HEK293 (cell line): ENCODE results near the gene LEPR.

ENCODE experiments used
- CTCF ChIA-PET: fragments of 350-600 bp; formaldehyde crosslinking; extraction: SDS; loops from one replicate; lab custom pipeline; 2021; ENCODE audit warnings: antibody characterized with exemption; lab: Yijun Ruan, JAX
- POLR2A ChIA-PET: fragments of 300-600 bp; formaldehyde crosslinking; extraction: SDS; loops from one replicate; lab custom pipeline; 2020; ENCODE audit warnings: antibody characterized with exemption, inconsistent platforms; lab: Yijun Ruan, JAX
- H3K27ac ChIP-seq: fragments of 200-500 bp; sonication (Bioruptor generic); 2 replicates; pipeline ENCODE4 v1.5.1; 2014; ENCODE audit warnings: low read depth, low read length, control low read depth, inconsistent platforms; ENCODE audit errors: extremely low read depth
- H3K36me3 ChIP-seq, 2 experiments: fragments of 200-500 bp in 1 of 2; sonication (Bioruptor generic) in 1 of 2; 1 replicate in 1 of 2; 2 replicates in 1 of 2; pipeline ENCODE4 v1.5.1; 2014 to 2017; ENCODE audit warnings: inconsistent platforms in 2 of 2, low read length in 2 of 2; ENCODE audit not compliant: control insufficient read depth in 2 of 2, insufficient read depth in 1 of 2
- H3K4me1 ChIP-seq: fragments of 200-500 bp; sonication (Bioruptor generic); 2 replicates; pipeline ENCODE4 v1.5.1; 2014; ENCODE audit warnings: mild to moderate bottlenecking, low read length, inconsistent platforms; ENCODE audit not compliant: control insufficient read depth, insufficient read depth
- H3K4me3 ChIP-seq: 2 replicates; pipeline ENCODE4 v1.5.1; 2011; ENCODE audit warnings: low read depth, mild to moderate bottlenecking, control low read depth, low read length, moderate library complexity
- H3K9me3 ChIP-seq: fragments of 200-500 bp; sonication (Bioruptor generic); 2 replicates; pipeline ENCODE4 v1.5.1; 2014; ENCODE audit warnings: low read depth, low read length, inconsistent platforms; ENCODE audit not compliant: control insufficient read depth, insufficient read depth
- HOXC10 ChIP-seq: sonication (generic); formaldehyde crosslinking; IDR thresholded peaks from 2 replicates; pipeline ENCODE4 v1.8.1; 2023; ENCODE audit warnings: mild to moderate bottlenecking, missing genetic modification reagents
- PRDM4 ChIP-seq: fragments of 450-650 bp; formaldehyde crosslinking; IDR thresholded peaks from 2 replicates; pipeline ENCODE4 v1.5.1; 2017; ENCODE audit warnings: missing biosample characterization, missing genetic modification characterization
- REPIN1 ChIP-seq: fragments of 450-650 bp; formaldehyde crosslinking; IDR thresholded peaks from 2 replicates; pipeline ENCODE4 v1.5.1; 2017; ENCODE audit warnings: missing biosample characterization, missing genetic modification characterization, low read depth
- ZBTB21 ChIP-seq: fragments of 450-650 bp; formaldehyde crosslinking; IDR thresholded peaks from 2 replicates; pipeline ENCODE4 v1.5.1; 2017; ENCODE audit warnings: missing biosample characterization, missing genetic modification characterization
- ZFHX2 ChIP-seq: fragments of 450-650 bp; formaldehyde crosslinking; conservative IDR thresholded peaks from 2 replicates; pipeline ENCODE4 v1.5.1; 2016; ENCODE audit warnings: missing biosample characterization, missing genetic modification characterization
- ZNF18 ChIP-seq: fragments of 450-650 bp; formaldehyde crosslinking; IDR thresholded peaks from 2 replicates; pipeline ENCODE4 v1.5.1; 2016; ENCODE audit warnings: missing biosample characterization, missing genetic modification characterization
- ZNF280D ChIP-seq: fragments of 450-650 bp; formaldehyde crosslinking; IDR thresholded peaks from 2 replicates; pipeline ENCODE4 v1.5.1; 2016; ENCODE audit warnings: missing biosample characterization, missing genetic modification characterization
- ZNF354C ChIP-seq: fragments of 450-650 bp; formaldehyde crosslinking; IDR thresholded peaks from 2 replicates; pipeline ENCODE4 v1.5.1; 2016; ENCODE audit warnings: missing biosample characterization, missing genetic modification characterization, low read depth, borderline replicate concordance
- ZNF366 ChIP-seq: fragments of 450-650 bp; formaldehyde crosslinking; conservative IDR thresholded peaks from 2 replicates; pipeline ENCODE4 v1.5.1; 2016; ENCODE audit warnings: missing biosample characterization, missing genetic modification characterization
- ZNF423 ChIP-seq: fragments of 450-650 bp; formaldehyde crosslinking; IDR thresholded peaks from 2 replicates; pipeline ENCODE4 v1.5.1; 2016; ENCODE audit warnings: missing biosample characterization, missing genetic modification characterization
- ZNF514 ChIP-seq: fragments of 450-650 bp; formaldehyde crosslinking; IDR thresholded peaks from 2 replicates; pipeline ENCODE4 v1.5.1; 2016; ENCODE audit warnings: missing biosample characterization, missing genetic modification characterization
- ZNF530 ChIP-seq: fragments of 450-650 bp; formaldehyde crosslinking; IDR thresholded peaks from 2 replicates; pipeline ENCODE4 v1.5.1; 2016; ENCODE audit warnings: low read depth, missing biosample characterization, missing genetic modification characterization
- ZNF623 ChIP-seq: fragments of 450-650 bp; formaldehyde crosslinking; IDR thresholded peaks from 2 replicates; pipeline ENCODE4 v1.5.1; 2016; ENCODE audit warnings: missing biosample characterization, missing genetic modification characterization
- ZNF792 ChIP-seq: fragments of 450-650 bp; formaldehyde crosslinking; IDR thresholded peaks from 2 replicates; pipeline ENCODE4 v1.5.1; 2016; ENCODE audit warnings: missing biosample characterization, missing genetic modification characterization
- ZSCAN23 ChIP-seq: fragments of 450-650 bp; formaldehyde crosslinking; IDR thresholded peaks from 2 replicates; pipeline ENCODE4 v1.5.1; 2016; ENCODE audit warnings: missing biosample characterization, missing genetic modification characterization
- TF ChIP-seq, protein P1 (sequence below): fragments of 450-650 bp; formaldehyde crosslinking; IDR thresholded peaks from 2 replicates; pipeline ENCODE4 v1.5.1; 2017; ENCODE audit warnings: missing biosample characterization, missing genetic modification characterization
- TF ChIP-seq, protein P2 (sequence below): fragments of 450-650 bp; formaldehyde crosslinking; IDR thresholded peaks from 2 replicates; pipeline ENCODE4 v1.5.1; 2016; ENCODE audit warnings: missing biosample characterization, missing genetic modification characterization
- TF ChIP-seq, protein P3 (sequence below): sonication (generic); formaldehyde crosslinking; IDR thresholded peaks from 2 replicates; pipeline ENCODE4 v1.8.1; 2022; ENCODE audit warnings: mild to moderate bottlenecking, moderate library complexity, missing genetic modification reagents

LEPR gene

GRCh38 chr1:65443647-65444046 is 23.2 kb downstream of the LEPR start (continued):
- TF ChIP-seq, protein P1, sequence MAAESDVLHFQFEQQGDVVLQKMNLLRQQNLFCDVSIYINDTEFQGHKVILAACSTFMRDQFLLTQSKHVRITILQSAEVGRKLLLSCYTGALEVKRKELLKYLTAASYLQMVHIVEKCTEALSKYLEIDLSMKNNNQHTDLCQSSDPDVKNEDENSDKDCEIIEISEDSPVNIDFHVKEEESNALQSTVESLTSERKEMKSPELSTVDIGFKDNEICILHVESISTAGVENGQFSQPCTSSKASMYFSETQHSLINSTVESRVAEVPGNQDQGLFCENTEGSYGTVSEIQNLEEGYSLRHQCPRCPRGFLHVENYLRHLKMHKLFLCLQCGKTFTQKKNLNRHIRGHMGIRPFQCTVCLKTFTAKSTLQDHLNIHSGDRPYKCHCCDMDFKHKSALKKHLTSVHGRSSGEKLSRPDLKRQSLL (tag by site-specific recombination), result no peak
- TF ChIP-seq ZNF623 (no peak), ZNF792 (tag by site-specific recombination) (no peak), HOXC10 (CRISPR knock-in tag) (no peak), ZBTB21 (tag by site-specific recombination) (no peak), ZFHX2 (tag by site-specific recombination) (no peak)

DNA sequence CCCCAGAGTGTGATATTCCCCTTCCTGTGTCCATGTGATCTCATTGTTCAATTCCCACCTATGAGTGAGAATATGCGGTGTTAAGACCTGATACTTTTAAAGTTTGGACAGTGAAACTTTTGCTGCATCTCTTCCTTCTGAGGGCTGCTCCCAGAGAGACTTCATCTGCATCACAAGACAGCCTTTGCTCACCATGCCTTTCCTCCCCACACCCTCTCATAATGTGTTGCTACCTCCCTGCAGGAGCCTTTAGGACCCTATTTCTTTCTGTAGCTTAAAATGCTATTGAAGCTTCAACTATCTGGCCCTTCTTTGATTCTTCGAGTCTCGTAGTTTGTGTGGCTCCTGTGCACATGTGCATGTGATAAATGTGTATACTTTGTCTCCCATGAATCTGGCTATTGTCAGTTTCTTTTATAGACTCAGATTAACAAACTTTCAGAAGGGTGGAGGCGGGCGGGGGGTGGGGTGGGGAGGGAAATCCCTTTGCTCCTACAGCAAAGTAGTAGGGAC is 23.7 kb downstream of the LEPR start:
- ChIA-PET CTCF (no interaction called here), POLR2A (no interaction called here)
- Histone ChIP-seq H3K4me1 (peaks cover 5% of the 10 kb centered on the region; the same call in 1 of the 2 replicates), H3K27ac (no peak overlapping the region), H3K36me3 (no peaks in the 10 kb centered on the region), H3K4me3 (no peak overlapping the region), H3K9me3 (no peaks in the 10 kb centered on the region)
- TF ChIP-seq ZNF18 (no peak), ZNF530 (peak; percentile 25; the same call in 1 of the 2 replicates), ZNF280D (tag by site-specific recombination) (no peak), ZNF514 (tag by site-specific recombination) (no peak), ZNF366 (no peak), ZNF423 (tag by site-specific recombination) (no peak)
- TF ChIP-seq, protein P2, sequence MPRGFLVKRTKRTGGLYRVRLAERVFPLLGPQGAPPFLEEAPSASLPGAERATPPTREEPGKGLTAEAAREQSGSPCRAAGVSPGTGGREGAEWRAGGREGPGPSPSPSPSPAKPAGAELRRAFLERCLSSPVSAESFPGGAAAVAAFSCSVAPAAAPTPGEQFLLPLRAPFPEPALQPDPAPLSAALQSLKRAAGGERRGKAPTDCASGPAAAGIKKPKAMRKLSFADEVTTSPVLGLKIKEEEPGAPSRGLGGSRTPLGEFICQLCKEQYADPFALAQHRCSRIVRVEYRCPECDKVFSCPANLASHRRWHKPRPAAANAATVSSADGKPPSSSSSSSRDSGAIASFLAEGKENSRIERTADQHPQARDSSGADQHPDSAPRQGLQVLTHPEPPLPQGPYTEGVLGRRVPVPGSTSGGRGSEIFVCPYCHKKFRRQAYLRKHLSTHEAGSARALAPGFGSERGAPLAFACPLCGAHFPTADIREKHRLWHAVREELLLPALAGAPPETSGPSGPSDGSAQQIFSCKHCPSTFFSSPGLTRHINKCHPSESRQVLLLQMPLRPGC (tag by site-specific recombination), result no peak
- TF ChIP-seq, protein P3, sequence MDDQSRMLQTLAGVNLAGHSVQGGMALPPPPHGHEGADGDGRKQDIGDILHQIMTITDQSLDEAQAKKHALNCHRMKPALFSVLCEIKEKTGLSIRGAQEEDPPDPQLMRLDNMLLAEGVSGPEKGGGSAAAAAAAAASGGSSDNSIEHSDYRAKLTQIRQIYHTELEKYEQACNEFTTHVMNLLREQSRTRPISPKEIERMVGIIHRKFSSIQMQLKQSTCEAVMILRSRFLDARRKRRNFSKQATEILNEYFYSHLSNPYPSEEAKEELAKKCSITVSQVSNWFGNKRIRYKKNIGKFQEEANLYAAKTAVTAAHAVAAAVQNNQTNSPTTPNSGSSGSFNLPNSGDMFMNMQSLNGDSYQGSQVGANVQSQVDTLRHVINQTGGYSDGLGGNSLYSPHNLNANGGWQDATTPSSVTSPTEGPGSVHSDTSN, result no peak

GRCh38 chr1:65445837-65446236 is 25.4 kb downstream of the LEPR start:
- Histone ChIP-seq H3K4me3 (no peak overlapping the region), H3K36me3 (no peaks in the 10 kb centered on the region), H3K9me3 (no peaks in the 10 kb centered on the region), H3K27ac (no peak overlapping the region), H3K4me1 (peaks cover 5% of the 10 kb centered on the region; the same call in 1 of the 2 replicates)
- ChIA-PET CTCF (interaction anchor here (1.1 kb wide), 1 partner anchor 14 kb away, joined by 3 read pairs; no protein-coding TSS in a partner anchor), POLR2A (no interaction called here)
- TF ChIP-seq ZNF354C (tag by site-specific recombination), result no peak
- TF ChIP-seq PRDM4, result no peak
- no peak for TF ChIP-seq ZSCAN23
- TF ChIP-seq REPIN1 (tag by site-specific recombination), result no peak
